ENCODE data around the gene POU4F1. TPM values are rescaled to one million over a fixed set of nuclear protein-coding genes. Genes with fewer than 3 reads are reported as not detected.

POU4F1 gene
- total RNA-seq, 2 donors from 2014 or later = not detected

Other genes starting within 250 kb of the POU4F1 start
- 1 to 10 TPM; 3.3 to 8.6 TPM for gene OBI1, start 55.6 kb upstream of the POU4F1 start, total RNA-seq

Data from body of pancreas (tissue), 2 donors.